MG63 (cell line): Measurements from ENCODE around the gene ZBTB16. TPM values are rescaled to one million over a fixed set of nuclear protein-coding genes. Genes with fewer than 3 reads are reported as not detected.

ENCODE experiments used
- DNase-seq: peaks from one replicate; pipeline ENCODE4 v3.0.0-alpha.2; 2020
- H3K27me3 ChIP-seq: fragments of 250-450 bp; sonication (Bioruptor Pico); 2 replicates; pipeline ENCODE4 v1.5.1; 2020; ENCODE audit warnings: mild to moderate bottlenecking, moderate library complexity
- H3K36me3 ChIP-seq: fragments of 250-450 bp; sonication (Bioruptor Pico); 2 replicates; pipeline ENCODE4 v1.5.1; 2020; ENCODE audit warnings: mild to moderate bottlenecking, moderate library complexity
- H3K4me3 ChIP-seq: fragments of 250-450 bp; sonication (Bioruptor Pico); 2 replicates; pipeline ENCODE4 v1.5.1; 2020; ENCODE audit warnings: mild to moderate bottlenecking, moderate library complexity
- H3K9me3 ChIP-seq: fragments of 250-450 bp; sonication (Bioruptor Pico); 2 replicates; pipeline ENCODE4 v1.5.1; 2020; ENCODE audit warnings: mild to moderate bottlenecking, moderate library complexity
- total RNA-seq: library from RNA; depleted of rRNA; stranded (reverse); fragments of >200 nt; shearing (Covaris generic); gene quantifications from 2 replicates; pipeline ENCODE4 v1.2.3, GENCODE V29; 2014; ENCODE audit warnings: low replicate concordance

ZBTB16 gene
- total RNA-seq, 1 experiment from 2014 or later = not detected

- no peak overlapping the region for H3K4me3 ChIP-seq
- no peaks in the 10 kb centered on the region for H3K9me3 ChIP-seq
- DNase-seq = no peak
- H3K36me3 ChIP-seq = no peaks in the 10 kb centered on the region
- H3K27me3 ChIP-seq = peaks cover 16% of the 10 kb centered on the region
These were observed 119.9 kb downstream of the ZBTB16 start for GRCh38 chr11:114179234-114179941.

GRCh38 chr11:114180301-114181055, 121.0 kb downstream of the ZBTB16 start:
- Histone ChIP-seq H3K27me3 (peaks cover 16% of the 10 kb centered on the region), H3K36me3 (no peaks in the 10 kb centered on the region), H3K4me3 (no peak overlapping the region), H3K9me3 (no peaks in the 10 kb centered on the region)
- DNase-seq = no peak

- no peak for DNase-seq
- H3K36me3 ChIP-seq = no peaks in the 10 kb centered on the region
- H3K9me3 ChIP-seq = no peaks in the 10 kb centered on the region
- peaks cover 16% of the 10 kb centered on the region for H3K27me3 ChIP-seq
- no peak overlapping the region for H3K4me3 ChIP-seq
These were observed 121.7 kb downstream of the ZBTB16 start for GRCh38 chr11:114181195-114181594.

- Histone ChIP-seq H3K9me3 (no peaks in the 10 kb centered on the region), H3K27me3 (peaks cover 10% of the 10 kb centered on the region), H3K4me3 (no peak overlapping the region), H3K36me3 (no peaks in the 10 kb centered on the region)
- DNase-seq = no peak
These were observed 122.2 kb downstream of the ZBTB16 start for GRCh38 chr11:114181752-114182151.

GRCh38 chr11:114182471-114183043, 123.0 kb downstream of the ZBTB16 start:
- no peak for DNase-seq
- Histone ChIP-seq H3K27me3 (peaks cover 9% of the 10 kb centered on the region), H3K4me3 (no peak overlapping the region), H3K9me3 (no peaks in the 10 kb centered on the region), H3K36me3 (no peaks in the 10 kb centered on the region)

- Histone ChIP-seq H3K9me3 (no peaks in the 10 kb centered on the region), H3K4me3 (no peak overlapping the region), H3K36me3 (no peaks in the 10 kb centered on the region), H3K27me3 (peaks cover 9% of the 10 kb centered on the region)
- DNase-seq = no peak
These were observed 123.6 kb downstream of the ZBTB16 start for GRCh38 chr11:114183044-114183511.

GRCh38 chr11:114185436-114185835, 125.9 kb downstream of the ZBTB16 start:
- no peak for DNase-seq
- Histone ChIP-seq H3K36me3 (no peaks in the 10 kb centered on the region), H3K9me3 (no peaks in the 10 kb centered on the region), H3K27me3 (peaks cover 11% of the 10 kb centered on the region), H3K4me3 (no peak overlapping the region)

- no peak for DNase-seq
- Histone ChIP-seq H3K9me3 (no peaks in the 10 kb centered on the region), H3K27me3 (peaks cover 5% of the 10 kb centered on the region; the same call in 1 of the 2 replicates), H3K4me3 (no peak overlapping the region), H3K36me3 (no peaks in the 10 kb centered on the region)
These were observed 127.7 kb downstream of the ZBTB16 start for GRCh38 chr11:114187173-114187572.

GRCh38 chr11:114188851-114189570, 129.5 kb downstream of the ZBTB16 start:
- Histone ChIP-seq H3K36me3 (no peaks in the 10 kb centered on the region), H3K9me3 (no peaks in the 10 kb centered on the region), H3K27me3 (peaks cover 5% of the 10 kb centered on the region; the same call in 1 of the 2 replicates), H3K4me3 (no peak overlapping the region)
- DNase-seq = no peak

- H3K27me3 ChIP-seq = peaks cover 5% of the 10 kb centered on the region; the same call in 1 of the 2 replicates
- no peak for DNase-seq
- H3K4me3 ChIP-seq = no peak overlapping the region
- H3K9me3 ChIP-seq = no peaks in the 10 kb centered on the region
- H3K36me3 ChIP-seq = no peaks in the 10 kb centered on the region
These were observed 131.1 kb downstream of the ZBTB16 start for GRCh38 chr11:114190630-114191029.

- H3K36me3 ChIP-seq = no peaks in the 10 kb centered on the region
- H3K27me3 ChIP-seq = peaks cover 5% of the 10 kb centered on the region; the same call in 1 of the 2 replicates
- DNase-seq = no peak
- H3K4me3 ChIP-seq = no peak overlapping the region
- H3K9me3 ChIP-seq = no peaks in the 10 kb centered on the region
These were observed 132.4 kb downstream of the ZBTB16 start for GRCh38 chr11:114191893-114192292.

GRCh38 chr11:114192841-114193389, 133.4 kb downstream of the ZBTB16 start:
- Histone ChIP-seq H3K4me3 (no peak overlapping the region), H3K27me3 (peaks cover 5% of the 10 kb centered on the region; the same call in 1 of the 2 replicates), H3K36me3 (no peaks in the 10 kb centered on the region), H3K9me3 (no peaks in the 10 kb centered on the region)
- DNase-seq = no peak

- no peaks in the 10 kb centered on the region for H3K9me3 ChIP-seq
- H3K4me3 ChIP-seq = no peak overlapping the region
- no peaks in the 10 kb centered on the region for H3K36me3 ChIP-seq
- peaks cover 2% of the 10 kb centered on the region; the same call in 1 of the 2 replicates for H3K27me3 ChIP-seq
- DNase-seq = no peak
These were observed 134.5 kb downstream of the ZBTB16 start for GRCh38 chr11:114193730-114194679.

GRCh38 chr11:114194702-114195101, 135.2 kb downstream of the ZBTB16 start:
- no peak for DNase-seq
- Histone ChIP-seq H3K27me3 (0 out of 2 replicates have a peak, but pooled peaks cover 2% of the 10 kb centered on the region), H3K4me3 (no peak overlapping the region), H3K36me3 (no peaks in the 10 kb centered on the region), H3K9me3 (no peaks in the 10 kb centered on the region)

GRCh38 chr11:114195151-114195550, 135.6 kb downstream of the ZBTB16 start:
- no peak for DNase-seq
- Histone ChIP-seq H3K36me3 (no peaks in the 10 kb centered on the region), H3K4me3 (no peak overlapping the region), H3K27me3 (0 out of 2 replicates have a peak, but pooled peaks cover 2% of the 10 kb centered on the region), H3K9me3 (no peaks in the 10 kb centered on the region)
